ENCODE data around the gene EPHA3.

EPHA3 gene

GRCh38 chr3:89434621-89435380, 327.4 kb downstream of the EPHA3 start:
- Histone ChIP-seq H3K4me3 (ENCODE audit: low read depth, low read length) (no peak overlapping the region), H3K9me3 (ENCODE audit: control insufficient read depth, insufficient read depth, low read length) (no peaks in the 10 kb centered on the region), H3K4me1 (ENCODE audit: control insufficient read depth, insufficient read depth, low read length) (no peaks in the 10 kb centered on the region), H3K27me3 (ENCODE audit: control insufficient read depth, insufficient read depth, low read length) (no peaks in the 10 kb centered on the region), H3K9ac (ENCODE audit: low read depth, low read length) (no peak overlapping the region), H3K36me3 (ENCODE audit: control insufficient read depth, insufficient read depth, low read length) (no peaks in the 10 kb centered on the region)

GRCh38 chr3:89436846-89437245, 329.4 kb downstream of the EPHA3 start:
- Histone ChIP-seq H3K9me3 (ENCODE audit: control insufficient read depth, insufficient read depth, low read length) (no peaks in the 10 kb centered on the region), H3K36me3 (ENCODE audit: control insufficient read depth, insufficient read depth, low read length) (no peaks in the 10 kb centered on the region), H3K9ac (ENCODE audit: low read depth, low read length) (no peak overlapping the region), H3K27me3 (ENCODE audit: control insufficient read depth, insufficient read depth, low read length) (no peaks in the 10 kb centered on the region), H3K4me1 (ENCODE audit: control insufficient read depth, insufficient read depth, low read length) (no peaks in the 10 kb centered on the region), H3K4me3 (ENCODE audit: low read depth, low read length) (no peak overlapping the region)

GRCh38 chr3:89440386-89440785, 333.0 kb downstream of the EPHA3 start:
- H3K9me3 ChIP-seq (ENCODE audit: control insufficient read depth, insufficient read depth, low read length): no peaks in the 10 kb centered on the region
- no peaks in the 10 kb centered on the region for H3K36me3 ChIP-seq (ENCODE audit: control insufficient read depth, insufficient read depth, low read length)
- H3K4me3 ChIP-seq (ENCODE audit: low read depth, low read length): no peak overlapping the region
- H3K9ac ChIP-seq (ENCODE audit: low read depth, low read length): no peak overlapping the region
- no peaks in the 10 kb centered on the region for H3K4me1 ChIP-seq (ENCODE audit: control insufficient read depth, insufficient read depth, low read length)
- no peaks in the 10 kb centered on the region for H3K27me3 ChIP-seq (ENCODE audit: control insufficient read depth, insufficient read depth, low read length)

GRCh38 chr3:89441141-89441540, 333.7 kb downstream of the EPHA3 start:
- H3K9me3 ChIP-seq (ENCODE audit: control insufficient read depth, insufficient read depth, low read length): no peaks in the 10 kb centered on the region
- H3K4me3 ChIP-seq (ENCODE audit: low read depth, low read length): no peak overlapping the region
- H3K9ac ChIP-seq (ENCODE audit: low read depth, low read length): no peak overlapping the region
- no peaks in the 10 kb centered on the region for H3K27me3 ChIP-seq (ENCODE audit: control insufficient read depth, insufficient read depth, low read length)
- no peaks in the 10 kb centered on the region for H3K36me3 ChIP-seq (ENCODE audit: control insufficient read depth, insufficient read depth, low read length)
- no peaks in the 10 kb centered on the region for H3K4me1 ChIP-seq (ENCODE audit: control insufficient read depth, insufficient read depth, low read length)

GRCh38 chr3:89446593-89446992, 339.2 kb downstream of the EPHA3 start:
- Histone ChIP-seq H3K4me3 (ENCODE audit: low read depth, low read length) (no peak overlapping the region), H3K9me3 (ENCODE audit: control insufficient read depth, insufficient read depth, low read length) (no peaks in the 10 kb centered on the region), H3K4me1 (ENCODE audit: control insufficient read depth, insufficient read depth, low read length) (no peaks in the 10 kb centered on the region), H3K9ac (ENCODE audit: low read depth, low read length) (no peak overlapping the region), H3K27me3 (ENCODE audit: control insufficient read depth, insufficient read depth, low read length) (no peaks in the 10 kb centered on the region), H3K36me3 (ENCODE audit: control insufficient read depth, insufficient read depth, low read length) (no peaks in the 10 kb centered on the region)

- Histone ChIP-seq H3K4me1 (ENCODE audit: control insufficient read depth, insufficient read depth, low read length) (no peaks in the 10 kb centered on the region), H3K9ac (ENCODE audit: low read depth, low read length) (no peak overlapping the region), H3K27me3 (ENCODE audit: control insufficient read depth, insufficient read depth, low read length) (no peaks in the 10 kb centered on the region), H3K9me3 (ENCODE audit: control insufficient read depth, insufficient read depth, low read length) (no peaks in the 10 kb centered on the region), H3K4me3 (ENCODE audit: low read depth, low read length) (no peak overlapping the region), H3K36me3 (ENCODE audit: control insufficient read depth, insufficient read depth, low read length) (no peaks in the 10 kb centered on the region)
These were observed 339.8 kb downstream of the EPHA3 start for GRCh38 chr3:89447243-89447642.

- Histone ChIP-seq H3K4me1 (ENCODE audit: control insufficient read depth, insufficient read depth, low read length) (no peaks in the 10 kb centered on the region), H3K36me3 (ENCODE audit: control insufficient read depth, insufficient read depth, low read length) (no peaks in the 10 kb centered on the region), H3K27me3 (ENCODE audit: control insufficient read depth, insufficient read depth, low read length) (no peaks in the 10 kb centered on the region), H3K4me3 (ENCODE audit: low read depth, low read length) (no peak overlapping the region), H3K9ac (ENCODE audit: low read depth, low read length) (no peak overlapping the region), H3K9me3 (ENCODE audit: control insufficient read depth, insufficient read depth, low read length) (no peaks in the 10 kb centered on the region)
These were observed 341.7 kb downstream of the EPHA3 start for GRCh38 chr3:89449086-89449485.

- H3K4me1 ChIP-seq (ENCODE audit: control insufficient read depth, insufficient read depth, low read length): no peaks in the 10 kb centered on the region
- H3K27me3 ChIP-seq (ENCODE audit: control insufficient read depth, insufficient read depth, low read length): no peaks in the 10 kb centered on the region
- H3K36me3 ChIP-seq (ENCODE audit: control insufficient read depth, insufficient read depth, low read length): no peaks in the 10 kb centered on the region
- H3K9ac ChIP-seq (ENCODE audit: low read depth, low read length): no peak overlapping the region
- no peak overlapping the region for H3K4me3 ChIP-seq (ENCODE audit: low read depth, low read length)
- no peaks in the 10 kb centered on the region for H3K9me3 ChIP-seq (ENCODE audit: control insufficient read depth, insufficient read depth, low read length)
These were observed 344.6 kb downstream of the EPHA3 start for GRCh38 chr3:89452066-89452465.

- H3K27me3 ChIP-seq (ENCODE audit: control insufficient read depth, insufficient read depth, low read length): no peaks in the 10 kb centered on the region
These were observed 347.8 kb downstream of the EPHA3 start for GRCh38 chr3:89455240-89455639.

GRCh38 chr3:89467898-89468363, 360.5 kb downstream of the EPHA3 start:
- Histone ChIP-seq H3K4me1 (ENCODE audit: control insufficient read depth, insufficient read depth, low read length) (no peaks in the 10 kb centered on the region), H3K9ac (ENCODE audit: low read depth, low read length) (no peak overlapping the region), H3K27me3 (ENCODE audit: control insufficient read depth, insufficient read depth, low read length) (no peaks in the 10 kb centered on the region), H3K4me3 (ENCODE audit: low read depth, low read length) (no peak overlapping the region), H3K9me3 (ENCODE audit: control insufficient read depth, insufficient read depth, low read length) (no peaks in the 10 kb centered on the region), H3K36me3 (ENCODE audit: control insufficient read depth, insufficient read depth, low read length) (no peaks in the 10 kb centered on the region)

More at GRCh38 chr3:89455240-89455639, 347.8 kb downstream of the EPHA3 start:
- Histone ChIP-seq H3K9me3 (ENCODE audit: control insufficient read depth, insufficient read depth, low read length) (no peaks in the 10 kb centered on the region), H3K4me1 (ENCODE audit: control insufficient read depth, insufficient read depth, low read length) (no peaks in the 10 kb centered on the region), H3K9ac (ENCODE audit: low read depth, low read length) (no peak overlapping the region), H3K36me3 (ENCODE audit: control insufficient read depth, insufficient read depth, low read length) (no peaks in the 10 kb centered on the region), H3K4me3 (ENCODE audit: low read depth, low read length) (no peak overlapping the region)

- Histone ChIP-seq H3K9ac (ENCODE audit: low read depth, low read length) (no peak overlapping the region), H3K4me3 (ENCODE audit: low read depth, low read length) (no peak overlapping the region), H3K9me3 (ENCODE audit: control insufficient read depth, insufficient read depth, low read length) (no peaks in the 10 kb centered on the region), H3K27me3 (ENCODE audit: control insufficient read depth, insufficient read depth, low read length) (no peaks in the 10 kb centered on the region), H3K36me3 (ENCODE audit: control insufficient read depth, insufficient read depth, low read length) (no peaks in the 10 kb centered on the region), H3K4me1 (ENCODE audit: control insufficient read depth, insufficient read depth, low read length) (no peaks in the 10 kb centered on the region)
These were observed 364.7 kb downstream of the EPHA3 start for GRCh38 chr3:89472101-89472500.

GRCh38 chr3:89474333-89475130, 367.1 kb downstream of the EPHA3 start:
- Histone ChIP-seq H3K4me3 (ENCODE audit: low read depth, low read length) (no peak overlapping the region), H3K36me3 (ENCODE audit: control insufficient read depth, insufficient read depth, low read length) (no peaks in the 10 kb centered on the region), H3K4me1 (ENCODE audit: control insufficient read depth, insufficient read depth, low read length) (no peaks in the 10 kb centered on the region), H3K27me3 (ENCODE audit: control insufficient read depth, insufficient read depth, low read length) (no peaks in the 10 kb centered on the region), H3K9me3 (ENCODE audit: control insufficient read depth, insufficient read depth, low read length) (no peaks in the 10 kb centered on the region), H3K9ac (ENCODE audit: low read depth, low read length) (no peak overlapping the region)
